CD4-positive, alpha-beta T cell treated with Interleukin-15 for 1 hour (primary cell): Measurements from ENCODE around the gene SENP1.
"Not testable (repeated sequence)": the region's sequence is repeated elsewhere in the genome, so short reads cannot be mapped to it uniquely, and the experiment has no call there.

Source experiments
- DNase-seq: peaks from one replicate; pipeline ENCODE4 v3.0.0-alpha.2; 2020

Gene SENP1

DNA sequence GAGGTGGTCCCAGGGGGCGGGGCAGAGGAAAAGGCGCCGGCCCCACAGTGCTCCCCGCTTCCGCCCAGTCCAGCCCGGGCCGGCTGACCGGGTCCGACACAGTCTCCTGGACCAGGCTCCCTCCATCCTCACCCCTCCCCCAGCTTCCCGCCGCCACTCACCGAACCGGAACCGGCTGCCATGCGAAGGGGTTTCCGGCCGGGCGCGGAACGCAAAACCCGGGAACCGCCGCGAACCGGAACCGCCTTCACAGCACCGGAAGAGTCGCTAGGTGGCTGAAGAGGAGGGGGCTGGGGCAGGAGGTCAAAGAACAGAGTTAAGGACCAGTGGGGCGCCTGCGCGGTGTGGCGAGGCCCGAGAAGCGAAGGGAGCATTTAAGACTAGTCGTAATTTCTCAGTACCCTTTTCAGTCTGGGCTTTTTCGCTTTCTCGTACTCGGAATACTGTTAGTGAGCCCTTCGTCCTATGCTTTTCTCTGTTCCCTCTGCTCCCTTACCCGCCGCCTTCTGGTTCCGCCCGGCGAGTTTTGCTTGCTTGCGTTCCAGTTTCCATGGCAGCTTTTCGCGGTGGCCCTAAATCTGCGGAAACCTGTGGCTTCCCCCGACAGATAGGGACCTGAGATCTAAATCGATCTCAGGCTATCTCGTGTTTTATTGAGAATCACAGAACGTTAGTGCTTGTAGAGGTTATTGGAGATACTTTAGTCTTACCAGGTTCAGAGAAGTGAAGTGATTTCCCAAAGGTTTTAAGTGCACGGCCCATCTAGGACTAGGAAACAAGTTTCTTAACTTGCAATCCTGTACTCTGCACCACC, at the start of gene SENP1:
SENP1 (minus strand) TSS at position 213 of the 814 bp plus-strand sequence. CDS start 4,607 bp downstream, outside the sequence.
- peak; percentile 90 for DNase-seq

GRCh38 chr12:48151103-48151771, 45.4 kb upstream of the SENP1 start:
- no peak for DNase-seq

DNA sequence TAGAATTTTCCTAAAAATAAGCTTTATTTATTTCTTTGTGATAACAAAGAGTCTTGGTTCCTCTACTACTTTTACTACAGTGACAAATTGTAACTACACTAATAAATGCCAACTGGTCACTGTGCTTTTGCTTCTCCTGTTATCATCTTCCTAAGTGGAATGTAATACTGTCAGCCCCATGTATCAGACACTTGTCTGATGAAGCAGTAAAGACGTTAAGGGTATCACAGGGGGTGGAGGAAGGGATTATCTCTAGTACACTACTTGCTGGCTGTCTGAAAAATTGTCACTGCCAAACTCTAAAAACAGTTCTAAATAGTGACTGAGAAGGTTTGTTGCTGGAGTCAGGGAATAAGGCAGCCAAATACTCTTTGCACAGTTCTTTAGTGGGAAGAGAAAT, 40.1 kb upstream of the SENP1 start:
- no peak for DNase-seq

GRCh38 chr12:48143898-48144297, 38.0 kb upstream of the SENP1 start:
- no peak for DNase-seq

GRCh38 chr12:48142818-48143674, 37.2 kb upstream of the SENP1 start:
- no peak for DNase-seq

- no peak for DNase-seq
Measured at GRCh38 chr12:48135027-48135426, 29.1 kb upstream of the SENP1 start.

DNA sequence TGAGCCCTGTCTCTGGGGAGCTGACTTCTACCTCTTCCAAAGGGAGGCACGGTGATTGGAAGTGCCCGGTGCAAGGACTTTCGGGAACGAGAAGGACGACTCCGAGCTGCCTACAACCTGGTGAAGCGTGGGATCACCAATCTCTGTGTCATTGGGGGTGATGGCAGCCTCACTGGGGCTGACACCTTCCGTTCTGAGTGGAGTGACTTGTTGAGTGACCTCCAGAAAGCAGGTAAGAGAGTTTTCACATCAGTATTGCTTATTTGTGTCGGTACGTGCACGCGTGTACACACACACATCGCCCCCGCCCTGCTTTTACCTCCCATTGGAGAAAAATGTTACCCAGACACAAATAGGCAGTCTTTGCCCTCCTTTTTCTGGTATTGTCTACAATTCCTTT, 26.9 kb upstream of the SENP1 start:
- DNase-seq: no peak

GRCh38 chr12:48131517-48131916, 25.6 kb upstream of the SENP1 start:
- DNase-seq: no peak

- no peak for DNase-seq
Measured at GRCh38 chr12:48129376-48129775, 23.5 kb upstream of the SENP1 start.

DNA sequence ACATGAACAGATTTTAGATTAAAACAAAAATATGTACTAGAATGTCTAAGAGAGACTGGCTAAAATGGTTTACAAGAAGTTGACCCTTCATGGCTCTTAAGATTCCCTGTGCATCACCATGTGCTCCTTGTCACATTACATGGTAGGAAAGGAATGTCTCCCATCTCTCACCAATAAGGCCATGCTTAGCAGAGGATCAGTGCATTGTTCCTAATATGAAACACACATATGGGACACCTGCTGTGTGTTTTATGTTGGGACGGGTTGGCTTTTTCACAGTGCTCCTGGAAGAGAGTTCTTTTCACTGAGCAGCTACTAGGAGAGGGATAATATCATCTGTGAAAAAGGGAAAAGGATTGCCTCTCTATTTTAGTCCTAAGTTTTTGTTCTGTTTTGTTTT, 22.9 kb upstream of the SENP1 start:
- no peak for DNase-seq

- DNase-seq: no peak
Measured at GRCh38 chr12:48126953-48127630, 21.2 kb upstream of the SENP1 start.

- no peak for DNase-seq
Measured at GRCh38 chr12:48125985-48126384, 20.1 kb upstream of the SENP1 start.

- DNase-seq: not testable (repeated sequence)
Measured at GRCh38 chr12:48125542-48125941, 19.7 kb upstream of the SENP1 start.

DNA sequence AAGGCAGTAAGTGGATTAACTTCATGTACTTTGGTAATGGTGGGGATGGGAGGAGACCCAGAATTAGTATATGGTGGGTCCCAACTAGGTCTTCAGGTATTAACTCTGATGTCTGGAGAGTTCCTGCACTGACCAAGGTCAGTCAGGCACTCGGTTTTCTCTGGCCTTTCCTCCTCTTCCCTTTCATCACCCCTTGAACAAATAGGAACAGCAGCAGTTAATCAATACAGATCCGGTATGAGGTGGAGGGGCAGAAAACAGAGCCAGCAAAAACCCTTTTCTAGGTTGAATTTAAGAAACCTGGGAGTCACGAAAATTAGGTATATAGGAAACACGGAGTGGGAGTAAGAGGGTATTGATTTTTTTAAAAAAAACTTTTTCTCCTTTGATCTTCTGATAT, 17.3 kb upstream of the SENP1 start:
- DNase-seq: no peak

- no peak for DNase-seq
Measured at GRCh38 chr12:48122065-48122834, 16.4 kb upstream of the SENP1 start.

- no peak for DNase-seq
Measured at GRCh38 chr12:48121522-48121921, 15.6 kb upstream of the SENP1 start.

DNA sequence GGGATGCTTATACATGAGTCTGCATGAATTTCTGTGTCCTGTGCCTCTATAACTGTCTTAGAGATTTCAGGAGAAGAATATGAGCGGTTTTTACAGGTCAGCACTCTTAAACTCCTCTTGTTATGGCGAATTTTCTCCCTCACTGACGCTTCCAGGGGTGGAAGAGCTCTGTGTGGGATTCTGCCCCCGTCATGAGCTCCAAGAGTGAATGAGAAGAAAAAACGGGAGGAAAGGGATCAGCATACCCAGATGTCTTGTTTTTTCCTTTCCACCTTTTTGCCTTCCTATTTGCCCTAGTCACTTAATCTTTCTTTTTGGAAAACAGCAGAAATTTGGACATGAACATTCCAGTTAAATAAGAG, 13.9 kb upstream of the SENP1 start:
- DNase-seq: no peak

GRCh38 chr12:48119078-48119833, 13.4 kb upstream of the SENP1 start, which contains the start of gene PFKM:
TSS of gene PFKM (plus strand) at chr12:48119364. CDS start at chr12:48122775, 3,411 bp downstream.
- DNase-seq: peak; percentile 76

- no peak for DNase-seq
Measured at GRCh38 chr12:48118284-48118871, 12.5 kb upstream of the SENP1 start.

GRCh38 chr12:48115957-48116356, 10.1 kb upstream of the SENP1 start:
- no peak for DNase-seq

DNA sequence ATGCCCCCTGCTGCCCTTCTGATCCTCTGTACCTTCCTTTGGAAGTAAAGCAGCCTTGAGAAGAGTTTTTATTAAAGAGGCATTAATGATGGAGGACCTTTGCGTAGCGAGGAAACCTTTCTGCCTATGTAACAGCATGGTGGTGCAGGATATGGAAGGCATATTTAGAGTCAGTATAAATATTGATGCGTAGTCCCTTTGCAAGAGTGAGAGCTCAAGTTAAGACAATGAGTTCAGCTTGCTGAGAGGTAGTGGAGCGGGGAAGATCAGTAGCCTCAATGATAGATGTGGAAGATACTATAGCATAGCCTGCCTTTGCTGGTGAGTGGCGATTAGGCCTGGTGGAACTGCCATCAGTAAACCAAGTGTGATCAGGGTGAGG, 5.4 kb upstream of the SENP1 start:
- not testable (repeated sequence) for DNase-seq
